ENCODE measurements around the gene ITGB1BP1. TPM values are rescaled to one million over a fixed set of nuclear protein-coding genes. Genes with fewer than 3 reads are reported as not detected.

Gene ITGB1BP1
- total RNA-seq, 1 donor from 2014 or later = 61.6 TPM

- ATAC-seq = no peak
- intact Hi-C loops (cut with DNase I) = no loop called here
- Histone ChIP-seq H3K9me3 (no peaks in the 10 kb centered on the region), H3K4me1 (peaks cover 30% of the 10 kb centered on the region), H3K27me3 (ENCODE audit: low read depth) (no peaks in the 10 kb centered on the region), H3K4me3 (peak overlapping the region; percentile 90), H3K27ac (peak overlapping the region; percentile 87), H3K36me3 (peaks cover 8% of the 10 kb centered on the region)
- TF ChIP-seq CTCF (IDR thresholded peaks at IDR 0.05) = no peak
- DNase-seq = no peak
These were observed 1.3 kb upstream of the ITGB1BP1 start for GRCh38 chr2:9424447-9425164.

GRCh38 chr2:9423922-9424272 is 569 bp upstream of the ITGB1BP1 start:
- intact Hi-C loops (cut with DNase I) = no loop called here
- Histone ChIP-seq H3K9me3 (no peaks in the 10 kb centered on the region), H3K36me3 (peaks cover 2% of the 10 kb centered on the region), H3K27me3 (ENCODE audit: low read depth) (no peaks in the 10 kb centered on the region), H3K27ac (peak overlapping the region; percentile 87), H3K4me3 (peak overlapping the region; percentile 90), H3K4me1 (peaks cover 30% of the 10 kb centered on the region)
- ATAC-seq = peak in 1 of 2 donors; percentile 2
- no peak for TF ChIP-seq CTCF (IDR thresholded peaks at IDR 0.05)
- no peak for DNase-seq

GRCh38 chr2:9422321-9423099 is 818 bp downstream of the ITGB1BP1 start:
- intact Hi-C loops (cut with DNase I) = no loop called here
- TF ChIP-seq CTCF (IDR thresholded peaks at IDR 0.05) = no peak
- DNase-seq = peak; percentile 59

GRCh38 chr2:9420495-9420894 is 2.8 kb downstream of the ITGB1BP1 start:
- intact Hi-C loops (cut with DNase I) = no loop called here
- H3K4me3 ChIP-seq = no peak overlapping the region
- DNase-seq (no peak), ATAC-seq (no peak)
- peaks cover 30% of the 10 kb centered on the region for H3K4me1 ChIP-seq
- no peaks in the 10 kb centered on the region for H3K9me3 ChIP-seq
- H3K27ac ChIP-seq = no peak overlapping the region
- no peak for TF ChIP-seq CTCF (IDR thresholded peaks at IDR 0.05)
- no peaks in the 10 kb centered on the region for H3K27me3 ChIP-seq (ENCODE audit: low read depth)
- H3K36me3 ChIP-seq = peaks cover 16% of the 10 kb centered on the region

More at GRCh38 chr2:9422321-9423099, 818 bp downstream of the ITGB1BP1 start:
- no peaks in the 10 kb centered on the region for H3K27me3 ChIP-seq (ENCODE audit: low read depth)
- peak overlapping the region; percentile 90 for H3K4me3 ChIP-seq
- peaks cover 30% of the 10 kb centered on the region for H3K4me1 ChIP-seq
- no peaks in the 10 kb centered on the region for H3K9me3 ChIP-seq
- H3K36me3 ChIP-seq = peaks cover 6% of the 10 kb centered on the region
- ATAC-seq = peak; percentile 51 to 53
- peak overlapping the region; percentile 87 for H3K27ac ChIP-seq

GRCh38 chr2:9419541-9419940 is 3.8 kb downstream of the ITGB1BP1 start:
- peaks cover 26% of the 10 kb centered on the region for H3K4me1 ChIP-seq
- no peak overlapping the region for H3K4me3 ChIP-seq
- H3K27ac ChIP-seq = no peak overlapping the region
- no peak for DNase-seq
- intact Hi-C loops (cut with DNase I) = no loop called here
- ATAC-seq = no peak
- peaks cover 18% of the 10 kb centered on the region for H3K36me3 ChIP-seq
- TF ChIP-seq CTCF (IDR thresholded peaks at IDR 0.05) = no peak
- no peaks in the 10 kb centered on the region for H3K27me3 ChIP-seq (ENCODE audit: low read depth)
- H3K9me3 ChIP-seq = no peaks in the 10 kb centered on the region

All from lower lobe of right lung (tissue), 2 donors.